ENCODE results near the gene GSTT4. TPM values are rescaled to one million over a fixed set of nuclear protein-coding genes. Genes with fewer than 3 reads are reported as not detected.

Gene GSTT4
- total RNA-seq, 1 donor from 2014 or later: not detected

- no peak overlapping the region for H3K27ac Mint-ChIP-seq (ENCODE audit: unreplicated experiment)
- H3K27me3 Mint-ChIP-seq (ENCODE audit: unreplicated experiment): no peaks in the 10 kb centered on the region
- no peak for DNase-seq (ENCODE audit: extremely low spot score, unreplicated experiment)
- no peak overlapping the region for H3K4me3 Mint-ChIP-seq (ENCODE audit: unreplicated experiment)
- no peaks in the 10 kb centered on the region for H3K9me3 Mint-ChIP-seq (ENCODE audit: unreplicated experiment)
- no peaks in the 10 kb centered on the region for H3K36me3 Mint-ChIP-seq (ENCODE audit: unreplicated experiment)
- peaks cover 11% of the 10 kb centered on the region for H3K4me1 Mint-ChIP-seq (ENCODE audit: unreplicated experiment)
- TF ChIP-seq, protein P1, sequence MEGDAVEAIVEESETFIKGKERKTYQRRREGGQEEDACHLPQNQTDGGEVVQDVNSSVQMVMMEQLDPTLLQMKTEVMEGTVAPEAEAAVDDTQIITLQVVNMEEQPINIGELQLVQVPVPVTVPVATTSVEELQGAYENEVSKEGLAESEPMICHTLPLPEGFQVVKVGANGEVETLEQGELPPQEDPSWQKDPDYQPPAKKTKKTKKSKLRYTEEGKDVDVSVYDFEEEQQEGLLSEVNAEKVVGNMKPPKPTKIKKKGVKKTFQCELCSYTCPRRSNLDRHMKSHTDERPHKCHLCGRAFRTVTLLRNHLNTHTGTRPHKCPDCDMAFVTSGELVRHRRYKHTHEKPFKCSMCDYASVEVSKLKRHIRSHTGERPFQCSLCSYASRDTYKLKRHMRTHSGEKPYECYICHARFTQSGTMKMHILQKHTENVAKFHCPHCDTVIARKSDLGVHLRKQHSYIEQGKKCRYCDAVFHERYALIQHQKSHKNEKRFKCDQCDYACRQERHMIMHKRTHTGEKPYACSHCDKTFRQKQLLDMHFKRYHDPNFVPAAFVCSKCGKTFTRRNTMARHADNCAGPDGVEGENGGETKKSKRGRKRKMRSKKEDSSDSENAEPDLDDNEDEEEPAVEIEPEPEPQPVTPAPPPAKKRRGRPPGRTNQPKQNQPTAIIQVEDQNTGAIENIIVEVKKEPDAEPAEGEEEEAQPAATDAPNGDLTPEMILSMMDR (IDR thresholded peaks at IDR 0.05): no peak
Observed at GRCh38 chr22:24008022-24008283, 2.7 kb upstream of the GSTT4 start.

GRCh38 chr22:24007253-24008021 lies 2.2 kb upstream of the GSTT4 start:
- Mint-ChIP-seq H3K27ac (ENCODE audit: unreplicated experiment) (no peak overlapping the region), H3K9me3 (ENCODE audit: unreplicated experiment) (no peaks in the 10 kb centered on the region), H3K4me1 (ENCODE audit: unreplicated experiment) (peaks cover 7% of the 10 kb centered on the region), H3K36me3 (ENCODE audit: unreplicated experiment) (no peaks in the 10 kb centered on the region), H3K27me3 (ENCODE audit: unreplicated experiment) (no peaks in the 10 kb centered on the region), H3K4me3 (ENCODE audit: unreplicated experiment) (no peak overlapping the region)
- DNase-seq (ENCODE audit: extremely low spot score, unreplicated experiment): no peak
- TF ChIP-seq, protein P1 (IDR thresholded peaks at IDR 0.05): no peak

DNA sequence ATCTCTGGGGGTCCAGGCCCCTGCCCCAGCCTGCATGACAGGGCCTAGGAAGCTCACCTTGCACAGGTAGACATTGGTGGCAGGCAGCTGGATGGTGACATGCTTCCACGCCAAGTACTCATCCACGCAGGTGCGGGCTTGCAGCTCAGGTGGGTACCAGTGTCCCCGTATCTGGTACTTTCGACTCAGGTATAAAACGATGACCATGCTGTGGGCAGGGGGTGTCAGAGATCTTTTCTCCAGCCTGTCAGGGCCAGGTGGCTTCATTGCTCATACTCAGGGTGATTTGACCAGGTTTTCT lies 1.6 kb upstream of the GSTT4 start:
- TF ChIP-seq, protein P1 (IDR thresholded peaks at IDR 0.05): no peak
- no peak for DNase-seq (ENCODE audit: extremely low spot score, unreplicated experiment)
- Mint-ChIP-seq H3K27me3 (ENCODE audit: unreplicated experiment) (peaks cover 2% of the 10 kb centered on the region), H3K4me1 (ENCODE audit: unreplicated experiment) (peaks cover 2% of the 10 kb centered on the region), H3K36me3 (ENCODE audit: unreplicated experiment) (no peaks in the 10 kb centered on the region), H3K4me3 (ENCODE audit: unreplicated experiment) (no peak overlapping the region), H3K27ac (ENCODE audit: unreplicated experiment) (no peak overlapping the region), H3K9me3 (ENCODE audit: unreplicated experiment) (no peaks in the 10 kb centered on the region)

GRCh38 chr22:24006207-24006913 lies 1.1 kb upstream of the GSTT4 start:
- Mint-ChIP-seq H3K36me3 (ENCODE audit: unreplicated experiment) (no peaks in the 10 kb centered on the region), H3K4me3 (ENCODE audit: unreplicated experiment) (no peak overlapping the region), H3K9me3 (ENCODE audit: unreplicated experiment) (no peaks in the 10 kb centered on the region), H3K27me3 (ENCODE audit: unreplicated experiment) (peaks cover 3% of the 10 kb centered on the region), H3K27ac (ENCODE audit: unreplicated experiment) (no peak overlapping the region), H3K4me1 (ENCODE audit: unreplicated experiment) (no peaks in the 10 kb centered on the region)
- TF ChIP-seq, protein P1 (IDR thresholded peaks at IDR 0.05): no peak
- no peak for DNase-seq (ENCODE audit: extremely low spot score, unreplicated experiment)

DNA sequence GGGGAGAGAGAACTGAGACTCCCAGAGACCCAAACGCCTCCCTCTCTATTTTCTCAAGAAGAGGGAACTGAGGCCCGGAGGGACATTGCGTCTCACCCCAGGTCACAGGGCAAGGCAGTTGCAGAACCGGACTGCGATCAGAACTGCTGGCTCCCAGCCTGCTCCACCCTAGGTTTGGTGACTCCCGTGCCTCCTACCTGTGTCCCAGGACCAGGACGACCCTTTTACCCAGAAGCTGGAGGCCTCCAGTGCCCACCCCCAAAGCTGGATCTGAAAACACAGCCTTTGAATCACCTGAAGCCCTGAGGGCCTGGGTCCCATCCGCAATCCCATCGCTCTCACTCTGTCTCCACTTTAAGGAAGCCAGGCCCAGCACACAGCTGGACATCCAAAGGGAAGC lies 1.4 kb downstream of the GSTT4 start:
- DNase-seq (ENCODE audit: extremely low spot score, unreplicated experiment): no peak
- Mint-ChIP-seq H3K27me3 (ENCODE audit: unreplicated experiment) (peaks cover 3% of the 10 kb centered on the region), H3K27ac (ENCODE audit: unreplicated experiment) (no peak overlapping the region), H3K9me3 (ENCODE audit: unreplicated experiment) (no peaks in the 10 kb centered on the region), H3K4me1 (ENCODE audit: unreplicated experiment) (no peaks in the 10 kb centered on the region), H3K4me3 (ENCODE audit: unreplicated experiment) (no peak overlapping the region), H3K36me3 (ENCODE audit: unreplicated experiment) (no peaks in the 10 kb centered on the region)
- TF ChIP-seq, protein P1 (IDR thresholded peaks at IDR 0.05): no peak

Measured in osteocyte (in vitro differentiated cells).